Loucy (cell line): Measurements from ENCODE around the gene NADK2.
"Not testable (repeated sequence)": the region's sequence is repeated elsewhere in the genome, so short reads cannot be mapped to it uniquely, and the experiment has no call there.

Experiments used
- EZH2phosphoT487 ChIP-seq: fragments of 200-600 bp; IDR thresholded peaks from 2 replicates; pipeline ENCODE4 v1.6.1; 2018; ENCODE audit warnings: antibody characterized with exemption, mild to moderate bottlenecking, moderate library complexity, borderline replicate concordance
- TF ChIP-seq, protein P1 (sequence below): fragments of 200-600 bp; sonication (generic); conservative IDR thresholded peaks from 2 replicates; pipeline ENCODE4 v1.5.1; 2014; ENCODE audit warnings: mild to moderate bottlenecking, antibody characterized with exemption, low read length

DNA sequence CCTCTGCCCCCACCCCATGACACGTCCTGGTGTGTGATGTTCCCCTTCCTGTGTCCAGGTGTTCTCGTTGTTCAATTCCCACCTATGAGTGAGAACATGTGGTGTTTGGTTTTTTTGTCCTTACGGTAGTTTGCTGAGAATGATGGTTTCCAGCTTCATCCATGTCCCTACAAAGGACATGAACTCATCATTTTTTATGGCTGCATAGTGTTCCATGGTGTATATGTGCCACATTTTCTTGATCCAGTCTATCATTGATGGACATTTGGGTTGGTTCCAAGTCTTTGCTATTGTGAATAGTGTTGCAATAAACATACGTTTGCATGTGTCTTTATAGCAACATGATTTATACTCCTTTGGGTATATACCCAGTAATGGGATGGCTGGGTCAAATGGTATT, 57.3 kb downstream of the NADK2 start:
- TF ChIP-seq, protein P1, sequence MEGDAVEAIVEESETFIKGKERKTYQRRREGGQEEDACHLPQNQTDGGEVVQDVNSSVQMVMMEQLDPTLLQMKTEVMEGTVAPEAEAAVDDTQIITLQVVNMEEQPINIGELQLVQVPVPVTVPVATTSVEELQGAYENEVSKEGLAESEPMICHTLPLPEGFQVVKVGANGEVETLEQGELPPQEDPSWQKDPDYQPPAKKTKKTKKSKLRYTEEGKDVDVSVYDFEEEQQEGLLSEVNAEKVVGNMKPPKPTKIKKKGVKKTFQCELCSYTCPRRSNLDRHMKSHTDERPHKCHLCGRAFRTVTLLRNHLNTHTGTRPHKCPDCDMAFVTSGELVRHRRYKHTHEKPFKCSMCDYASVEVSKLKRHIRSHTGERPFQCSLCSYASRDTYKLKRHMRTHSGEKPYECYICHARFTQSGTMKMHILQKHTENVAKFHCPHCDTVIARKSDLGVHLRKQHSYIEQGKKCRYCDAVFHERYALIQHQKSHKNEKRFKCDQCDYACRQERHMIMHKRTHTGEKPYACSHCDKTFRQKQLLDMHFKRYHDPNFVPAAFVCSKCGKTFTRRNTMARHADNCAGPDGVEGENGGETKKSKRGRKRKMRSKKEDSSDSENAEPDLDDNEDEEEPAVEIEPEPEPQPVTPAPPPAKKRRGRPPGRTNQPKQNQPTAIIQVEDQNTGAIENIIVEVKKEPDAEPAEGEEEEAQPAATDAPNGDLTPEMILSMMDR = not testable (repeated sequence)
- TF ChIP-seq EZH2phosphoT487 = not testable (repeated sequence)
